Anterior cingulate cortex (tissue), 58 donors: Measurements from ENCODE around the gene ANKS1B.
A peak's percentile ranks its signal among the peaks of the same experiment; 100 is the strongest.

Experiments used
- DNase-seq, 58 donors: peaks; one replicate each; lab custom pipeline; 2025; lab: John Stamatoyannopoulos, UW

The ANKS1B gene

GRCh38 chr12:99311373-99311772 is 673.4 kb downstream of the ANKS1B start:
- no peak for DNase-seq

- DNase-seq, result no peak
Observed at GRCh38 chr12:99309812-99310211, 674.9 kb downstream of the ANKS1B start.

DNA sequence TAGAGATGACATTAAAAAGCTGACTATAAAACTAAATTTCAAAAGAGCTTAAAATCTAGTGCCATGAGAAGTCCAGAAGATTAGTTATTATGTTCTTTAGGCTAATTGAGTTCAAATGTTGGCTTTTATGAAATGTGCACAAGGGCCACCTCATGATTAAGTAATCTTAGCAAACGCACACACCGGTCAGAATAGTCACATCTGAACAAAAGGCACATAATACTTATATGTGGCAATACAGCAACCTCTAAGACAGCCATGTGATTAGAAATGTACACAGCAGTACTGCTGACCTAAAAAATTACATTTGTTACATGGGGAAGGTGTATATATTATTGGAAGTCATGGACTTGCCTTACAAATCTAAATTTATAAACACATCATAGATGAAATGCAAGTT is 681.9 kb downstream of the ANKS1B start:
- no peak for DNase-seq

DNA sequence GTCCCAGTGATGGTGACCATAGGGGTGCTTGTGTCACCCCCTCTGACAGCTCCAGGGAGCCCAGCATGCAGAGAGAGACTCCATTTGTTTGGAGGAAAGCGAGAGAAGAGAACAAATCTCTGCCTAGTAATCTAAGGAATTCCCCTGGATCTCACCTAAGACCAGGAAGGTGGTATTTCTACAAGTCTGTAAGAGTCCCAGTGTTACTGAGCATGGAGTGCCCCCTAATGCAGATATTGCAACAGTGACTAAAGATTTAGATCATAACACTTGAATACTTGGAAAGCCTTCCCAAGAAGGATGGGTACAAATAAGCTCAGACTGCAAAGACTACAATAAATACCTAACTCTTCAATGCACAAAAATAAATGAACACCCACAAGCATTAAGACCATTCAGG is 697.6 kb downstream of the ANKS1B start:
- DNase-seq, result no peak

DNA sequence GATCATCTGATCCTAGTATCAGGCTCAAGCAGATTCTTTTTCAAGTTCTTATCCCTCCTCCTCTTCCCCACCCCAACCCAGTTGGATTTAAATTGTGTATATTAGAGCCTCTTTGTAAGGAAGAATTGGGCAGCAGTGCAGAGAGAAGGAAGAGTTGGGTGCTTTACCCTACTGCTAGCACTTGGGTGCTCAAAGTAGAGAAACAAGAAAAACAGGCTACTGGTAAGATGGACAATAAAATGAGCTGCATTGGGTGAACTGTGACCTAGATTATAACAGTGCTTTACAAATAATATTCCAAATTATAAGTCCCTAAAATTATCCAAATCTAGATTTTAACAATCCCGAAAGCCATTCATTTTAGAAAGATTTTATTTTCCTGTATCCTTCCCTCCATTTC is 700.6 kb downstream of the ANKS1B start:
- no peak for DNase-seq

GRCh38 chr12:99282624-99283023 is 702.1 kb downstream of the ANKS1B start:
- DNase-seq, result no peak

GRCh38 chr12:99282086-99282485 is 702.6 kb downstream of the ANKS1B start:
- no peak for DNase-seq

DNA sequence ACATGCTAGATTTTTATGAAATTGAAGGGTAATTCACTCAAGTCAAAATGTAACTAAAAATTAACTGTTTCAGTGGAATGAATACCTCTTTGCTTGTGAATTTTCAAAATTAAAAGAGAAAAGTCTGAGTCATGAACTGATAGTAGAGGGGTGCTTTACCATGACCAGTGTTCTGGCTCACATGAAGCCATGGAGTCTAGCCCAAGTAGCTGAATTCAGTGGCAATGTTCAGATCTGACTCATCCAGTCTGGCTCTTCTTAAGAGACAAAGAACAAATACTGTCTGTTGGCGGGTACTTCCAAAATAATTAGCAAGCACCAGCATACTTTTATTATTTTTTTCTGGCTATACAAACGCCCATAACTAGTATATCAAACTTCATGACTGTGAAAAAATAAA is 703.5 kb downstream of the ANKS1B start:
- DNase-seq, result no peak

GRCh38 chr12:99278899-99279298 is 705.8 kb downstream of the ANKS1B start:
- no peak for DNase-seq

DNA sequence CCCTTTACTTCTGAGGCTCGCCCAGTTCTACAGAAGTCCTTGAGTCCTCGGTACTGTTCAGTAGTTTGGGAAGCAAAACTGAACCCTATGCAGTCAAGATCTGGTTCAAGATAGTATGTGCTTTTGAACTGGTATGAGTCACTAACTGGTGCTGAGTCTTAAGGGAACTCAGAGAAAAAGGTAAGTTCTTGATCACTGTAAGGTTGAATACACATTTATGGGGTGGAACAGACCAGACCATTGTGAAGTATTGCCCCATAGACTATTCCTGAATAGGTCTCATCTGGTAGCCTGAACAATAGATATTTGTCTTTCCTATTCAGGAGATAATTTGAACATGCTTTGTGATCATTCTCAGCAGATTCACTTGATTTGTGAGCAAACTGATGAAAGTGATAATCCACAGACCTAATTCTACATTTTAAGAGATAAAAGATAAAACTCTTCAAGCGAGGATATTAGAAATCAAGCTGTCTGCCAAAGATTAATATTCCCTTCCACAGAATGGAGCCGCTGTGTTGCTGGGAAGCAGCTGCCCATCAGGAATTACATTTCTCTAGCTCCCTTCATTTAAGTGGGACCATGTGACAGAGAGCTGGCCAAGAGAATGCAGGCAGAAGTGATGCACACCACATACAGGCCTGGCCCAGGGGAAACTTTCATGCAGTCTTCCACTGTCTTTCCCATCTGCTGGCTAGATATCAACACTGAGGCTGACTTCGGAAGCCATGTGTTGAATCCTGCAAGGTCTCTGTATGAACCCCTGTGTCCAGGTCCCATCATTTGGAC is 707.0 kb downstream of the ANKS1B start:
- no peak for DNase-seq

GRCh38 chr12:99271071-99271470 is 713.7 kb downstream of the ANKS1B start:
- no peak for DNase-seq

DNA sequence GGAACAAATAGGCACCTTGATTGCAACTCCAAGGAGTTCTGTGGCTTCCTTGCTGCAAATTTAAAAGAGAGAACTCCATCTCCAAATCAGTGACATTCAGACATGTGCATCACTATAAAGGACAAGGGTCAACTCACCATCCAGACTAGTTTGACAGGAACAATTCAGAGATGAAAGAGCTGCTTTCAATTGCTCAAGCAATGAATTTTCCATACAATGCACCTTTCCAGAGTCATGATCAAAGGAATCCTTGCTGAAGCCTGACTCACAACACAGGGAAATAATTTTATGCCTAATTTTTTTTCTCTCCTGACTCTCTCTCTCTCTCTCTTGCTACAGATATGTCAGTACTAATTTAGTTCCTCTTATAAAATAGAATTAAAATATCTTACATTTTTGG is 717.7 kb downstream of the ANKS1B start:
- no peak for DNase-seq

- DNase-seq, result no peak
Observed at GRCh38 chr12:99265648-99266047, 719.1 kb downstream of the ANKS1B start.

DNA sequence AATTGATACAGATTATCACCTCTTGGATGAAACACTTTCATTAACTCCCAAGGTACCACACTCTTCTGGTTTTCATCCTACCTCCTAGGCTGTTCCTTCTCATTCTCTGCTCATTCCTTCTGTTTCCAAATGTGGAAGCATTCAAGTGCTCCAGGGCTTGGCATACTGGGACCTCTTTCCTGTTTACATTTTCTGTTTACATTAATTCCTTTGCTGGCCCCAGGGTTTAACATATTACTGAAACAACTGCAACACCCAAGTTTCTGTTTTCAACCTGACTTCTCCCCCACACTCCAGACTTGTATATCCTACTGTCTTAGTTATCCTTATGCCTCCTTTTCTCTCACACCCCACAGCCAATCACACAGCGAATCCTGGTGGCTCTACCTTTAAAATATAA is 723.5 kb downstream of the ANKS1B start:
- no peak for DNase-seq

- DNase-seq, result peak in 1 of 58 donors; percentile 5
Observed at GRCh38 chr12:99260456-99260996, 724.2 kb downstream of the ANKS1B start.

DNA sequence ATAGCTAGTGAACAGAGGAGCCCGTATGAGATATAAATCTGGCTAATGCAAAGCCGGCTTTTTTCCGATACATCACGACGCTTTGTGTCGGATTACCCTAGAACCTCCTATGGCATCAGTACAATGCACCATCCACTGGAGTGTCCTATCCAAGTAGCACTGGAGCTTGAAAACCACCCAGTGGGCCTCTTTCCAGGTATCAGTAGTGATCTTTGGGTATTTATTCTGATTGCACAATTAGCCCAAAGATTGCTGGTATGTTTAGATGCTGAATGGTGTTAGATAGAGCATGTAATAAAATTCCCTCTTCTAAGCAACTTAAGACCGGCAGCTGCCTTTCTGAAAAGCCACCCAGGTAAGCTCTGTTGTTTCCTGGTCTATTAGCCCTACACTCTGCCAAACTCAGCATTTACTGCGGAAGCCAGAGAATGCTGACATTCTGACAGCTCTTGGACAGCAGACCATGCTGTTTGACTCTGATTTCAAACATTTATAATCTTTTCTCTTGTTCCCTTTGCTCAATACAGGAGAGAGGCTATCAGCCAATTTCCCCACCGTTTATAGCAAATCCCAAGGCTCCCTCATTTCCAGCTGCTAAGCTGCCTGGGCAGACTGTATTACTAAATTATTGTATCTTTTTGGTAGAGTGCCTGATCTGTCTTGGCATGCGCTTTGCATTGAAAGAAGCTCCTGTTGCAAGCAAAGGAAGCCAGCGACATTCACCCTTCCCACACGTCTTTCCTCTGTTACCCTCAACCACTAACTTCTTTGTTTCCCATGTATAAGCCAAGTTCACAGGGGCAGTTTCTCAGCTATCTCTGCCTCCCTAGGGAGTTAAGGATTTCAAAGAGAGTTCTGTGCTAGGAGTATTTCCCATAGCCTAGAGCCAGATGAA is 725.4 kb downstream of the ANKS1B start:
- peak in 12 of 58 donors; percentile 2 to 27 (median 10) for DNase-seq

- DNase-seq, result peak in 8 of 58 donors; percentile 1 to 63 (median 12)
Observed at GRCh38 chr12:99257672-99258071, 727.1 kb downstream of the ANKS1B start.

GRCh38 chr12:99253068-99253467 is 731.7 kb downstream of the ANKS1B start:
- no peak for DNase-seq

DNA sequence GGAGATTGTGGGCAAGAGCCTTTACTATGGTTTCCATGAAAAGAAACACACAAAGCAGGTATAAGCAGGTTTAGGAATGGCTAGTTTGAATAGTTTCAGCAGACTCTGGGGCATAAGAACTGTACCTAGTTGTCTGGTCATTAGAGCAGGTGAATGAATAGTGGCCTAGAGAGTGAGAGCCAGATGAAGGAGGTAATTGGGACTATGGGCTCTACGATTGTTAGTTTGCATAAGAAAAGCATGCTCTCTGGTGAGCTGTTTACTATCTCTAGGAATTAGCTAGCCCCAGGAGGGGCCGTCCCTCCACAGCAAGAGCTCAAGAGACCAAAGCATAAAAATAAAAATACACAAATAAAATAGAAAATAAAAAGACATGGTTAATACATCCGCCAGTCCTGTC is 734.6 kb downstream of the ANKS1B start:
- no peak for DNase-seq

GRCh38 chr12:99249543-99249942 is 735.2 kb downstream of the ANKS1B start:
- DNase-seq, result peak in 1 of 58 donors; percentile 5

- peak in 2 of 58 donors; percentile 0 to 4 for DNase-seq
Observed at GRCh38 chr12:99237907-99238538, 746.7 kb downstream of the ANKS1B start.
